ENCODE measurements around the gene MYO1C.

DNA sequence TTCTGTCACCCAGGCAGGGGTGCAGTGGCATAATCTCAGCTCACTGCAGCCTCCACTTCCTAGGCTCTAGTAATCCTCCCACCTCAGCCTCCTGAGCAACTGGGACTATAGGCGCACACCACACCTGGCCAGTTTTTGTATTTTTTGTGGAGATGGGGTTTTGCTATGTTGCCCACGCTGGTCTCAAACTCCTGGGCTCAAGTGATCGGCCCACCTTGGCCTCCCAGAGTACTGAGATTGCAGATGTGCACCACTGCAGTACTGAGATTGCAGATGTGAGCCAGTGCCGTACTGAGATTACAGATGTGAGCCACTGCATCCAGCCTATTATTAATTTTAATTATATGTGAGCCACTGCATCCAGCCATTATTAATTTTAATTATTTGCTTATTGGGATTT, 50.3 kb downstream of the MYO1C start:
- TF ChIP-seq, protein P1, sequence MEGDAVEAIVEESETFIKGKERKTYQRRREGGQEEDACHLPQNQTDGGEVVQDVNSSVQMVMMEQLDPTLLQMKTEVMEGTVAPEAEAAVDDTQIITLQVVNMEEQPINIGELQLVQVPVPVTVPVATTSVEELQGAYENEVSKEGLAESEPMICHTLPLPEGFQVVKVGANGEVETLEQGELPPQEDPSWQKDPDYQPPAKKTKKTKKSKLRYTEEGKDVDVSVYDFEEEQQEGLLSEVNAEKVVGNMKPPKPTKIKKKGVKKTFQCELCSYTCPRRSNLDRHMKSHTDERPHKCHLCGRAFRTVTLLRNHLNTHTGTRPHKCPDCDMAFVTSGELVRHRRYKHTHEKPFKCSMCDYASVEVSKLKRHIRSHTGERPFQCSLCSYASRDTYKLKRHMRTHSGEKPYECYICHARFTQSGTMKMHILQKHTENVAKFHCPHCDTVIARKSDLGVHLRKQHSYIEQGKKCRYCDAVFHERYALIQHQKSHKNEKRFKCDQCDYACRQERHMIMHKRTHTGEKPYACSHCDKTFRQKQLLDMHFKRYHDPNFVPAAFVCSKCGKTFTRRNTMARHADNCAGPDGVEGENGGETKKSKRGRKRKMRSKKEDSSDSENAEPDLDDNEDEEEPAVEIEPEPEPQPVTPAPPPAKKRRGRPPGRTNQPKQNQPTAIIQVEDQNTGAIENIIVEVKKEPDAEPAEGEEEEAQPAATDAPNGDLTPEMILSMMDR (conservative IDR thresholded peaks at IDR 0.05; ENCODE audit: low read length): no peak
- no peak for TF ChIP-seq EZH2phosphoT487 (IDR thresholded peaks at IDR 0.05; ENCODE audit: borderline replicate concordance)
